HG02642 (cell line): ENCODE data around the gene BZW2.

ENCODE experiments used
- ATAC-seq: cut with Tn5 transposase; IDR thresholded peaks from one replicate; pipeline ENCODE4 v1.9.1; 2021; ENCODE audit warnings: mild to moderate bottlenecking; ENCODE audit not compliant: unreplicated experiment, poor library complexity

BZW2 gene

GRCh38 chr7:16710651-16711050 is 64.7 kb downstream of the BZW2 start:
- ATAC-seq, result no peak

DNA sequence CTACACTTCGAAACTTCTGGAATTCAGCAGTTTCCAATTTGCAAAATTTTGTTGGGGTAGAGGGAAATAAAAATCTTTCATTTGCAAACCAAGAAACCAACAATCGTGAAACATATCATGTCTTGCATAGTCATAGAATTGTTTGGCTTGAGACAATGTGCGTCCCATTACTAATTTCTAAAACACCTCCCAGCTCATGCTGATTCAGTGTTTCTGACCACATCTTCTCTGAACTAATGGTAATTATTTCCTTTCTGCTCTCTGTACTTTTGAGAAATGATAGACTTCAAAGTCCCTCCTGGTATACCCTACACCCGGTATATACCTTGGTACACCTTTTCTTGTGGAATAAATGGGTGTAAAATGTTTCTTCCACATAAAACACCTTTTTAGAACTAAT is 65.7 kb downstream of the BZW2 start:
- ATAC-seq, result no peak

DNA sequence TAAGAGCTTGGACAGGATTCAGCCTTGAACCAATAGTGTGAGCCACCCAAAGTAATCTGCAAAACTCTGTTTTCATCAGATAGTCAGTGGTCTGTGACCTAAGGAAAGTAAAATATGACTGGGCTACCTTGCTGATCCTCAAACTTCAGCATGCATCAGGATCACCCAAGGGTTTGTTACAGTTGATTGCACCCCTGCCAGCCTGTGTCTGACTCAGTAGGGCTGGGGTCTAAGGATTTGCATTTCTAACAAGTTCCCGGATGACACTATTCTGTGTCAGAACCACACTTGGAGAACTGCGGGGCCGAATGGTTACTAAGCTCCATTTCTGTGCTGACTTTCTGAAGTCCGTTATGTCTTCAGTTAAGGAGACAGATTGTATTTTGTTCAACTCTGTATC is 66.9 kb downstream of the BZW2 start:
- ATAC-seq, result no peak

DNA sequence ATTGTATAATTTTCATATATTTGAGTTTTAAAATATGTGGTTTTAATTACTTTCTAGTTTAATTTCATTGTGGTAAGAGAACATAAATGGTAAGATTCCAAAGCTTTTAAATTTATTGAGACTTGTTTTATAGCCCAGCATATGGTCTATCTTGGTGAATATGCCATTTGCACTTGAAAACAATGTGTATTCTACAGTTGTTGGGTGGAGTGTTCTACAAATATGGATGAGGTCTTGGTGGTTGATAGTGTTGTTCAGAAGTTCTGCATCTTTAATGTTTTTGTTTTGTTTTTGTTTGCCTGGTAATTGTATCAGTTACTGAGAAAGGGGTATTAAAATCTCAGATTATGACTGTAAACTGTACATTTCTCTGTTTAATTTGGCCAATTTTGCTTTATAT is 69.9 kb downstream of the BZW2 start:
- no peak for ATAC-seq

- no peak for ATAC-seq
These were observed 72.2 kb downstream of the BZW2 start for GRCh38 chr7:16718111-16718656.

GRCh38 chr7:16719699-16720098 is 73.7 kb downstream of the BZW2 start:
- no peak for ATAC-seq

- ATAC-seq, result no peak
These were observed 75.6 kb downstream of the BZW2 start for GRCh38 chr7:16721541-16721940.

GRCh38 chr7:16724344-16724743 is 78.4 kb downstream of the BZW2 start:
- no peak for ATAC-seq

DNA sequence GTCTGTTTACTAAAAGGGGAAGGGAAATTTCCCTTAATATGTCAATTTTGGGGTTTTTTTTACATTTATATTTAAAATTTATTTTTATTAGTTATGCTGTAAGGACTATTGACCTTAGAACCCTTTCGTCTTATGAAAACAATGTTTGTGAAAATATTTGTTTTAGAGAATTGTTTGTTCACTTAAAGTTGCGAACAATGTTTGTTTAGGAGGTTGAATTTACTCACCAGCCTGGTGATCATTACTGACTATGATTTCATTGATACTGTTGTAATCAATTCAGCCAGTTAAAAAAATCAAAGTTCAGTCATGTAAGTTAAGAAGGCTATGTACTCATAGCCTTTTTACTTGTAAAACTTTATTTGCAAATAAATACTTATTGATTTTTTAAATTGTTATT is 80.2 kb downstream of the BZW2 start:
- ATAC-seq, result no peak

DNA sequence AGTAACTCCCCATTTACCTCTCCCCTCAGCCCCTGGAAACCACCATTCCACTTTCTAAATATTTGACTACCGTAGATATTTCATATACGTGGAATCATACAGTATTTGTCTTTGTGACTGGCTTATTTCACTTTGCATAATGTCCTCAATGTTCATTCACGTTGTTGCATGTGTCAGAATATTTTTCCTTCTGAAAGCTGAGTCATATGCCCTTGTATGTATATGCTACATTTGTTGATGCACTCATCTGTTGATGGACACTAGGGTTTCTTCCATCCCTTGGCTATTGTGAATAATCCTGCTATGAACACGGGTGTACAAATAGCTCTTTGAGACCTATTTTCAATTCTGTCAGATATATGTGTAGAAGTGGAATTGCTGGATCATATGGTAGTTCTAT is 81.8 kb downstream of the BZW2 start:
- ATAC-seq, result no peak

GRCh38 chr7:16728811-16729210 is 82.8 kb downstream of the BZW2 start:
- ATAC-seq, result no peak

- no peak for ATAC-seq
These were observed 83.6 kb downstream of the BZW2 start for GRCh38 chr7:16729541-16729940.

- no peak for ATAC-seq
These were observed 85.0 kb downstream of the BZW2 start for GRCh38 chr7:16730937-16731336.

- ATAC-seq, result no peak
These were observed 86.8 kb downstream of the BZW2 start for GRCh38 chr7:16732828-16733227.

DNA sequence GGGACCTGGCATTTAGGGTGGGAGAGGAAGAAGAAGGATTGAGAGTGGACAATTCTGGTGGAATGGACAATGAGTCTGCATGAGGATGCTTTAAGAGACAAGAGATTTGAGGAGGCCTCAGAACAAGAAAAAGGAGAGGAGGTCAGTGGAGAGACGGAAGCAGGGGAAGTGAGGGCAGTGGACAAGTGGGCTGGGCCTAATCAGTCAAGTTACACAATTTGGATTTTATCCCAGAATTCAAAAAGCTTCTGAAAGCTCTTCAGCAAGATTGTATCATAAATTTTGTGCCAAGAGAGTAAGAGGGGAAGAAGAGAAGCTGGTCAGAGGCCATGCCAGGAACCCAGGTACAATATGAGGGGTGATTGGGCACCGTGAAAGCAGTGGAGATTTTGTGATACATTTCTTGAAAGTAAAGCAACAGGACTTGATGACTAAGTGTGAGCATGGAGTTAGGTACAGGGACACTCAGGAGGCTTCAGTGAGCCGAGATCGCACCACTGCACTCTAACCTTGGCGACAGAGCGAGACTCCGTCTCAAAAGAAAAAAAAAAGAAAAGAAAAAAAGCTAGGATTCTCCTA is 88.3 kb downstream of the BZW2 start:
- no peak for ATAC-seq

DNA sequence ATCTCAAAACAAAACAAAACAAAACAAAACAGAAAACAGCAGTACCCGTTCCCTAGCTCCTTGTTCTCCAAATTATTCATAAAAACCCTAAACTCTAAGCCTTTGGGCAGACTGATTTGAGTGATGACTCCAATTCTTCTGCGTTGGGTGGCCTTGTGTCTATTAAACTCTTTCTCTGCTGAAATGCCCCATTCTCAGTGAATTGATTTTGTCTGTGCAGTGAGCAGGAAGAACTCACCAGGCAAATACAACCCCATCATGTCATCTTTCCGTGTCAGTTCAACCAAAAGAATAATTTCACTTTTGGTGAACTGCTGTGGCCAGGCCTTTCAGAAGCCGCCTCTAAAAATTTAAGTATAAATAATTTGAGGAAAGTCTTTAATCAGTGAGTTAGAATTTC is 89.0 kb downstream of the BZW2 start:
- ATAC-seq, result no peak

GRCh38 chr7:16738011-16738688 is 92.2 kb downstream of the BZW2 start:
- ATAC-seq, result no peak

- ATAC-seq, result no peak
These were observed 94.1 kb downstream of the BZW2 start for GRCh38 chr7:16739863-16740622.

GRCh38 chr7:16740623-16740953 is 94.6 kb downstream of the BZW2 start:
- ATAC-seq, result no peak

GRCh38 chr7:16740996-16741395 is 95.0 kb downstream of the BZW2 start:
- no peak for ATAC-seq

- ATAC-seq, result no peak
These were observed 95.7 kb downstream of the BZW2 start for GRCh38 chr7:16741676-16742075.

GRCh38 chr7:16742547-16742946 is 96.6 kb downstream of the BZW2 start:
- ATAC-seq, result no peak
